GM23338 (cell line): ENCODE measurements around the gene FXR1.
"Not testable (repeated sequence)": the region's sequence is repeated elsewhere in the genome, so short reads cannot be mapped to it uniquely, and the experiment has no call there.

Experiments
- EZH2phosphoT487 ChIP-seq: fragments of 200-600 bp; sonication (generic); IDR thresholded peaks from one replicate; pipeline ENCODE4 v1.8.1; 2018; ENCODE audit warnings: antibody characterized with exemption; ENCODE audit not compliant: unreplicated experiment
- POLR2AphosphoS5 ChIP-seq: IDR thresholded peaks from 2 replicates; pipeline ENCODE4 v1.6.1; 2016; ENCODE audit warnings: antibody characterized with exemption, low read depth
- TF ChIP-seq, protein P1 (sequence below), 2 experiments: fragments of 200-600 bp in 1 of 2; sonication (generic) in 1 of 2; conservative IDR thresholded peaks; 2 replicates each; pipeline versions ENCODE4 v1.5.1 to v1.6.1; 2016 to 2017; ENCODE audit warnings: antibody characterized with exemption in 2 of 2, low read depth in 2 of 2, mild to moderate bottlenecking in 2 of 2, moderate library complexity in 1 of 2

DNA sequence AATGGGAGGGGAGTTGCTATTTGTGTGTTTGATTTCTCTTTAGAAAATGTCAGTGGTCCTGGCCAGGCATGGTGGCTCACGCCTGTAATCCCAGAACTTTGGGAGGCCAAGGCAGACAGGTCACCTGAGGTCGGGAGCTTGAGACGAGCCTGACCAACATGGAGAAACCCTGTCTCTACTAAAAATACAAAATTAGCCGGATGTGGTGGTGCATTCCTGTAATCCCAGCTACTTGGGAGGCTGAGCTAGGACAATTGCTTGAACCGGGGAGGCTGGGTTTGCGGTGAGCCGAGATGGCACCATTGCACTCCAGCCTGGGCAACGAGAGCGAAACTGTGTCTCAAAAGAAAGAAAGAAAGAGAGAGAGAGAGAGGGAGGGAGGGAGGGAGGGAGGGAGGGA is 40.0 kb upstream of the FXR1 start:
- TF ChIP-seq, protein P1, sequence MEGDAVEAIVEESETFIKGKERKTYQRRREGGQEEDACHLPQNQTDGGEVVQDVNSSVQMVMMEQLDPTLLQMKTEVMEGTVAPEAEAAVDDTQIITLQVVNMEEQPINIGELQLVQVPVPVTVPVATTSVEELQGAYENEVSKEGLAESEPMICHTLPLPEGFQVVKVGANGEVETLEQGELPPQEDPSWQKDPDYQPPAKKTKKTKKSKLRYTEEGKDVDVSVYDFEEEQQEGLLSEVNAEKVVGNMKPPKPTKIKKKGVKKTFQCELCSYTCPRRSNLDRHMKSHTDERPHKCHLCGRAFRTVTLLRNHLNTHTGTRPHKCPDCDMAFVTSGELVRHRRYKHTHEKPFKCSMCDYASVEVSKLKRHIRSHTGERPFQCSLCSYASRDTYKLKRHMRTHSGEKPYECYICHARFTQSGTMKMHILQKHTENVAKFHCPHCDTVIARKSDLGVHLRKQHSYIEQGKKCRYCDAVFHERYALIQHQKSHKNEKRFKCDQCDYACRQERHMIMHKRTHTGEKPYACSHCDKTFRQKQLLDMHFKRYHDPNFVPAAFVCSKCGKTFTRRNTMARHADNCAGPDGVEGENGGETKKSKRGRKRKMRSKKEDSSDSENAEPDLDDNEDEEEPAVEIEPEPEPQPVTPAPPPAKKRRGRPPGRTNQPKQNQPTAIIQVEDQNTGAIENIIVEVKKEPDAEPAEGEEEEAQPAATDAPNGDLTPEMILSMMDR (conservative IDR thresholded peaks at IDR 0.05; ENCODE audit: low read depth in 2 of 2), result not testable (repeated sequence)
- TF ChIP-seq EZH2phosphoT487, POLR2AphosphoS5: not testable (repeated sequence)
